Keratinocyte (primary cell): ENCODE measurements around the gene ASF1B. TPM values are rescaled to one million over a fixed set of nuclear protein-coding genes. Genes with fewer than 3 reads are reported as not detected.
A peak's percentile ranks its signal among the peaks of the same experiment; 100 is the strongest.

Experiments
- DNase-seq: peaks from one replicate; pipeline ENCODE4 v3.0.0-alpha.2; 2011; ENCODE audit warnings: low read depth, missing footprints, low spot score
- FAIRE-seq: peaks from 2 replicates; lab custom pipeline; 2011; peaks lifted over from hg19 to GRCh38; lab: Jason Lieb, UNC
- H2AFZ ChIP-seq: 2 replicates; pipeline ENCODE4 v1.6.0; 2012; ENCODE audit warnings: low read length, control low read depth, inconsistent platforms; ENCODE audit not compliant: control insufficient read depth
- H3K27ac ChIP-seq: 2 replicates; pipeline ENCODE4 v1.5.1; 2011; ENCODE audit warnings: low read length; ENCODE audit not compliant: control insufficient read depth, insufficient read depth
- H3K27me3 ChIP-seq: 3 replicates; pipeline ENCODE4 v1.6.0; 2011; ENCODE audit warnings: low read length; ENCODE audit not compliant: control insufficient read depth, insufficient read depth; ENCODE audit errors: extremely low read depth
- H3K36me3 ChIP-seq, 2 experiments: 2 replicates in 1 of 2; 3 replicates in 1 of 2; pipeline ENCODE4 v1.5.1; 2011; ENCODE audit warnings: low read length in 2 of 2, mild to moderate bottlenecking in 1 of 2; ENCODE audit not compliant: control insufficient read depth in 2 of 2, insufficient read depth in 2 of 2; ENCODE audit errors: extremely low read depth in 1 of 2
- H3K4me1 ChIP-seq: 3 replicates; pipeline ENCODE4 v1.5.1; 2011; ENCODE audit warnings: low read length; ENCODE audit not compliant: control insufficient read depth, insufficient read depth; ENCODE audit errors: extremely low read depth
- H3K4me2 ChIP-seq: 3 replicates; pipeline ENCODE4 v1.6.0; 2011; ENCODE audit warnings: low read depth, low read length; ENCODE audit not compliant: control insufficient read depth, insufficient read depth; ENCODE audit errors: extremely low read depth
- H3K4me3 ChIP-seq, 3 experiments: fragments of 200-600 bp in 1 of 3; sonication (generic) in 1 of 3; 2 replicates in 2 of 3; 3 replicates in 1 of 3; pipeline ENCODE4 v1.5.1; 2011 to 2016; ENCODE audit warnings: low read length in 3 of 3, mild to moderate bottlenecking in 3 of 3, control low read depth in 2 of 3, inconsistent platforms in 1 of 3, low read depth in 1 of 3, mixed read lengths in 1 of 3, mixed run types in 1 of 3, moderate library complexity in 1 of 3; ENCODE audit not compliant: control insufficient read depth in 2 of 3, insufficient read depth in 2 of 3; ENCODE audit errors: extremely low read depth in 1 of 3
- H3K79me2 ChIP-seq: 2 replicates; pipeline ENCODE4 v1.6.0; 2012; ENCODE audit warnings: low read length; ENCODE audit not compliant: control insufficient read depth, insufficient read depth
- H3K9ac ChIP-seq: 3 replicates; pipeline ENCODE4 v1.6.0; 2011; ENCODE audit warnings: low read length; ENCODE audit not compliant: control insufficient read depth, insufficient read depth; ENCODE audit errors: extremely low read depth
- H3K9me1 ChIP-seq: 3 replicates; pipeline ENCODE4 v1.6.0; 2011; ENCODE audit warnings: low read length; ENCODE audit not compliant: control insufficient read depth, insufficient read depth; ENCODE audit errors: extremely low read depth
- H3K9me3 ChIP-seq: 2 replicates; pipeline ENCODE4 v1.5.1; 2012; ENCODE audit warnings: low read depth, low read length; ENCODE audit not compliant: control insufficient read depth
- H4K20me1 ChIP-seq: 3 replicates; pipeline ENCODE4 v1.6.0; 2011; ENCODE audit warnings: low read length; ENCODE audit not compliant: control insufficient read depth, insufficient read depth; ENCODE audit errors: extremely low read depth
- EZH2 ChIP-seq: IDR thresholded peaks from one replicate; pipeline ENCODE4 v1.6.1; 2012; ENCODE audit warnings: inconsistent platforms, mild to moderate bottlenecking, low read length, moderate library complexity
- dilution Hi-C: fragments of 300-500 bp; cut with MboI; formaldehyde crosslinking; loops from one replicate; pipeline ENCODE4 v1.7.0; 2020; ENCODE audit warnings: low sequenced_read_pairs; ENCODE audit not compliant: extremely low pct_ligation_motif_present
- polyA plus RNA-seq, 5 experiments: library from polyadenylated mRNA; depleted of rRNA in 3 of 5; stranded (reverse) in 3 of 5; stranded (forward) in 1 of 5; unstranded in 1 of 5; fragments of >200 nt; gene quantifications; 1 replicate in 1 of 5; 2 replicates in 3 of 5; 3 replicates in 1 of 5; pipeline versions ENCODE4 v1.2.1 to v1.2.3, GENCODE V29; 2011 to 2012; ENCODE audit warnings: missing spikeins in 2 of 5, low read depth in 1 of 5, low replicate concordance in 1 of 5
- TF ChIP-seq, protein P1 (sequence below), 3 experiments: IDR thresholded peaks in 1 of 3; conservative IDR thresholded peaks in 1 of 3; optimal IDR thresholded peaks in 1 of 3; 2 replicates in 2 of 3; 3 replicates in 1 of 3; pipeline versions ENCODE3 to v1.5.1; 2011; ENCODE audit warnings: low read length in 3 of 3, mild to moderate bottlenecking in 3 of 3, moderate library complexity in 2 of 3, control low read depth in 1 of 3, inconsistent platforms in 1 of 3; ENCODE audit not compliant: insufficient read depth in 2 of 3; ENCODE audit errors: extremely low read depth in 1 of 3

The ASF1B gene
- polyA plus RNA-seq, 1 donor (not counting 4 experiments of a cell fraction or from before 2014, with no cell fraction given) = 7.8 TPM

DNA sequence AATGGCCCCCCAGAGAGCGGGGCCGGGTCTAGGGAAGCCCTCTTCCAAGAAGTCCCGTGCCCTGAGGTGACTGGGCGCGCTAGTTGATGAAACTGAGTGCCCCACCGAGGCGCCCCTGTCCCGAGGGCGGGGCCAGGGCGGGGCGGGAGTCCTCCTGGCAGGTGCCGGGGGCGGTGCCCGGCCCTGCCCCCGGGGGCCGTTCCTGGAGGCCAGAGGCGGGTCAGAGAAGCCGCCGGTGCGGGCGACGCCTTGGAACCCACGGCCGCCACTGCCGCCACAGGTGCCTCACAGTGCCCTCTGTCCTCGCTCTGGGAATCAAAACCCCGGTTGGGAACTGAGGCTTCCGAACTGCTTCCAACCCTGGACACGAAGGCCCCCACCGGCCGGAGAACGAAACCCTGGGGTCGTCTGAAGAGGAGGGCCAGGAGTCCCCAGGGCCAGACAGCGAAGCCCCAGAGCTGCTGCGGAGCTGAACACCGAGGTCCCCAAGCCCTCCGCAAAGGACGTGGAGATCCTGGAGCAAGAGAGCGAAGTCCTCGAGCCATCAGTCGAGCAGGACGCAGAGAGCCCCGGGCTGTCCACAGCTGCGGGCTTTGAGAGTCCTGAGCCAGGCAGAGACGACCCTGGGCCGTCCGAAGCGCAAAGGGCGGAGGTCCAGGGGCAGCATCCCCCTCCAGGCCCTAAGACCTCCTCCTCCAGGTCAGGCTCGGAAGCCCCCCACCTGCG is 63.7 kb downstream of the ASF1B start, which contains the start of gene MISP3:
TSS of gene MISP3 (plus strand) at position 252 of the 726 bp plus-strand sequence. CDS start 524 bp downstream, outside the sequence.
- Histone ChIP-seq H4K20me1 (no peaks in the 10 kb centered on the region), H3K4me1 (peaks cover 24% of the 10 kb centered on the region), H3K4me3 (peak within 1 kb of the TSS; percentile 61 to 98 (median 87)), H3K27ac (no peak within 1 kb of the TSS), H3K79me2 (peaks cover 1% of the 10 kb centered on the region), H3K9ac (peak within 1 kb of the TSS; percentile 74), H3K4me2 (peak within 1 kb of the TSS; percentile 91), H3K27me3 (peaks cover 23% of the 10 kb centered on the region), H3K9me3 (no peaks in the 10 kb centered on the region), H2AFZ (peak within 1 kb of the TSS; percentile 88), H3K36me3 (no peaks in the 10 kb centered on the region), H3K9me1 (no peaks in the 10 kb centered on the region)
- dilution Hi-C loops = no loop called here
- peak; percentile 31 for TF ChIP-seq EZH2
- TF ChIP-seq, protein P1, sequence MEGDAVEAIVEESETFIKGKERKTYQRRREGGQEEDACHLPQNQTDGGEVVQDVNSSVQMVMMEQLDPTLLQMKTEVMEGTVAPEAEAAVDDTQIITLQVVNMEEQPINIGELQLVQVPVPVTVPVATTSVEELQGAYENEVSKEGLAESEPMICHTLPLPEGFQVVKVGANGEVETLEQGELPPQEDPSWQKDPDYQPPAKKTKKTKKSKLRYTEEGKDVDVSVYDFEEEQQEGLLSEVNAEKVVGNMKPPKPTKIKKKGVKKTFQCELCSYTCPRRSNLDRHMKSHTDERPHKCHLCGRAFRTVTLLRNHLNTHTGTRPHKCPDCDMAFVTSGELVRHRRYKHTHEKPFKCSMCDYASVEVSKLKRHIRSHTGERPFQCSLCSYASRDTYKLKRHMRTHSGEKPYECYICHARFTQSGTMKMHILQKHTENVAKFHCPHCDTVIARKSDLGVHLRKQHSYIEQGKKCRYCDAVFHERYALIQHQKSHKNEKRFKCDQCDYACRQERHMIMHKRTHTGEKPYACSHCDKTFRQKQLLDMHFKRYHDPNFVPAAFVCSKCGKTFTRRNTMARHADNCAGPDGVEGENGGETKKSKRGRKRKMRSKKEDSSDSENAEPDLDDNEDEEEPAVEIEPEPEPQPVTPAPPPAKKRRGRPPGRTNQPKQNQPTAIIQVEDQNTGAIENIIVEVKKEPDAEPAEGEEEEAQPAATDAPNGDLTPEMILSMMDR (optimal IDR thresholded peaks at IDR 0.05 in 1 of 3, IDR thresholded peaks at IDR 0.05 in 1 of 3, conservative IDR thresholded peaks at IDR 0.05 in 1 of 3; ENCODE audit: extremely low read depth in 1 of 3, insufficient read depth in 2 of 3, low read length in 3 of 3) = no peak
- DNase-seq = no peak
- no peak for FAIRE-seq

DNA sequence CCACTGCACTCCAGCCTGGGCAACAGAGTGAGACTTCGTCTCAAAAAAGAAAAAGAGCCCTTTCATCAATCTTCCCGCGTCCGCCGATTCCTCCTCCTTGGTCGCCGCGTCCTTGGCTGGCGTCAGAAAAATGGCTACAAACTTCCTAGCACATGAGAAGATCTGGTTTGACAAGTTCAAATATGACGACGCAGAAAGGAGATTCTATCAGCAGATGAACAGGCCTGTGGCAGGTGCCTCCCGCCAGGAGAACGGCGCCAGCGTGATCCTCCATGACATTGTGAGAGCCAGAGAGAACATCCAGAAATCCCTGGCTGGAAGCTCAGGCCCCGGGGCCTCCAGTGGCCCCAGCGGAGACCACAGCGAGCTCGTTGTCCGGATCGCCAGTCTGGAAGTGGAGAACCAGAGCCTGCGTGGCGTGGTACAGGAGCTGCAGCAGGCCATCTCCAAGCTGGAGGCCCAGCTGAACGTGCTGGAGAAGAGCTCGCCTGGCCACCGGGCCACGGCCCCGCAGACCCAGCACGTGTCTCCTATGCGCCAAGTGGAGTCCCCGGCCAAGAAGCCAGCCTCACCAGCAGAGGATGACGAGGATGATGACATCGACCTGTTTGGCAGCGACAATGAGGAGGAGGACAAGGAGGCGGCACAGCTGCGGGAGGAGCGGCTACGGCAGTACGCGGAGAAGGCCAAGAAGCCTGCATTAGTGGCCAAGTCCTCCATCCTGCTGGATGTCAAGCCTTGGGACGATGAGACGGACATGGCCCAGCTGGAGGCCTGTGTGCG is 65.9 kb downstream of the ASF1B start:
- Histone ChIP-seq H2AFZ (no peak overlapping the region), H3K4me3 (no peak overlapping the region), H3K4me2 (no peak overlapping the region), H3K4me1 (peaks cover 23% of the 10 kb centered on the region), H3K36me3 (no peaks in the 10 kb centered on the region), H4K20me1 (no peaks in the 10 kb centered on the region), H3K9me1 (no peaks in the 10 kb centered on the region), H3K9me3 (no peaks in the 10 kb centered on the region), H3K79me2 (peaks cover 1% of the 10 kb centered on the region), H3K9ac (no peak overlapping the region), H3K27ac (no peak overlapping the region), H3K27me3 (peaks cover 23% of the 10 kb centered on the region)
- dilution Hi-C loops = no loop called here
- TF ChIP-seq, protein P1 (optimal IDR thresholded peaks at IDR 0.05 in 1 of 3, IDR thresholded peaks at IDR 0.05 in 1 of 3, conservative IDR thresholded peaks at IDR 0.05 in 1 of 3; ENCODE audit: extremely low read depth in 1 of 3, insufficient read depth in 2 of 3, low read length in 3 of 3) = no peak
- TF ChIP-seq EZH2 = no peak
- no peak for FAIRE-seq
- DNase-seq = no peak

Other genes starting within 250 kb of the ASF1B start
- gene BRME1, start 230.5 kb downstream of the ASF1B start, polyA plus RNA-seq = 0.22 to 0.57 TPM (median 0.26 TPM) in 3 replicates
- 11.2 to 15.6 TPM (median 14.7 TPM) in 3 replicates for gene CC2D1A, start 230.4 kb downstream of the ASF1B start, polyA plus RNA-seq
- gene PODNL1, start 198.2 kb downstream of the ASF1B start, polyA plus RNA-seq = 1.0 to 2.1 TPM (median 1.5 TPM) in 3 replicates
- gene DCAF15, start 184.1 kb downstream of the ASF1B start, polyA plus RNA-seq = 15.1 to 22.2 TPM (median 18.7 TPM) in 3 replicates
- gene RFX1, start 130.3 kb downstream of the ASF1B start, polyA plus RNA-seq = 0.45 to 0.97 TPM (median 0.48 TPM) in 3 replicates
- not detected in 3 replicates for gene RLN3, start 108.4 kb downstream of the ASF1B start, polyA plus RNA-seq
- gene IL27RA, start 104.8 kb downstream of the ASF1B start, polyA plus RNA-seq = 2.2 to 3.0 TPM (median 2.8 TPM) in 3 replicates
- gene PALM3, start 74.5 kb downstream of the ASF1B start, polyA plus RNA-seq = not detected in 3 replicates
- 0.79 to 1.2 TPM (median 0.96 TPM) in 3 replicates for gene MISP3, start 63.8 kb downstream of the ASF1B start, polyA plus RNA-seq
- not detected in 3 replicates for gene C19orf67, start 50.8 kb downstream of the ASF1B start, polyA plus RNA-seq
- gene SAMD1, start 45.8 kb downstream of the ASF1B start, polyA plus RNA-seq = 5.3 to 11.3 TPM (median 7.3 TPM) in 3 replicates
- 10.1 to 57.2 TPM (median 13.7 TPM) in 3 replicates for gene PRKACA, start 18.8 kb downstream of the ASF1B start, polyA plus RNA-seq
- gene ADGRL1, start 69.6 kb upstream of the ASF1B start, polyA plus RNA-seq = 3.2 to 6.8 TPM (median 4.6 TPM) in 3 replicates
- gene ADGRE5, start 244.9 kb upstream of the ASF1B start, polyA plus RNA-seq = 14.1 to 25.1 TPM (median 22.8 TPM) in 3 replicates